Activated T-helper 2 cell treated with anti-CD3 and anti-CD28 coated beads, Interferon-gamma antibody, Interleukin-2, Interleukin-4, amounts not matched to agents 10 μg/mL and 5 μg/mL and 100 μg/mL, durations not matched to agents 14 hours and 24 hours and 36 hours (primary cell): ENCODE data around the gene XPNPEP2. TPM values are rescaled to one million over a fixed set of nuclear protein-coding genes. Genes with fewer than 3 reads are reported as not detected.

ENCODE experiments used
- DNase-seq: peaks from one replicate; pipeline ENCODE4 v3.0.0; 2021; ENCODE audit warnings: low spot score
- H3K27ac Mint-ChIP-seq: one replicate; pipeline ENCODE4 v1.8.0; 2021; ENCODE audit warnings: mixed read lengths
- H3K27me3 Mint-ChIP-seq: one replicate; pipeline ENCODE4 v1.8.0; 2021; ENCODE audit warnings: low read depth, mixed read lengths
- H3K36me3 Mint-ChIP-seq: one replicate; pipeline ENCODE4 v1.8.0; 2021; ENCODE audit warnings: low read depth, mixed read lengths
- H3K4me1 Mint-ChIP-seq: one replicate; pipeline ENCODE4 v1.8.0; 2021; ENCODE audit warnings: low read depth, mixed read lengths
- H3K4me3 Mint-ChIP-seq: one replicate; pipeline ENCODE4 v1.8.0; 2021; ENCODE audit warnings: low read depth, mild to moderate bottlenecking, moderate library complexity, mixed read lengths
- H3K9me3 Mint-ChIP-seq: one replicate; pipeline ENCODE4 v1.8.0; 2021; ENCODE audit warnings: mixed read lengths
- intact Hi-C: fragments of 100-400 bp; cut with micrococcal nuclease; formaldehyde crosslinking; loops from one replicate; pipeline ENCODE4 v1.15.1; 2023
- total RNA-seq: library from RNA; stranded (reverse); gene quantifications from 2 replicates; pipeline ENCODE4 v1.2.3, GENCODE V29; 2022

Gene XPNPEP2
- total RNA-seq: 0.11 and 0.16 TPM in 2 replicates

DNA sequence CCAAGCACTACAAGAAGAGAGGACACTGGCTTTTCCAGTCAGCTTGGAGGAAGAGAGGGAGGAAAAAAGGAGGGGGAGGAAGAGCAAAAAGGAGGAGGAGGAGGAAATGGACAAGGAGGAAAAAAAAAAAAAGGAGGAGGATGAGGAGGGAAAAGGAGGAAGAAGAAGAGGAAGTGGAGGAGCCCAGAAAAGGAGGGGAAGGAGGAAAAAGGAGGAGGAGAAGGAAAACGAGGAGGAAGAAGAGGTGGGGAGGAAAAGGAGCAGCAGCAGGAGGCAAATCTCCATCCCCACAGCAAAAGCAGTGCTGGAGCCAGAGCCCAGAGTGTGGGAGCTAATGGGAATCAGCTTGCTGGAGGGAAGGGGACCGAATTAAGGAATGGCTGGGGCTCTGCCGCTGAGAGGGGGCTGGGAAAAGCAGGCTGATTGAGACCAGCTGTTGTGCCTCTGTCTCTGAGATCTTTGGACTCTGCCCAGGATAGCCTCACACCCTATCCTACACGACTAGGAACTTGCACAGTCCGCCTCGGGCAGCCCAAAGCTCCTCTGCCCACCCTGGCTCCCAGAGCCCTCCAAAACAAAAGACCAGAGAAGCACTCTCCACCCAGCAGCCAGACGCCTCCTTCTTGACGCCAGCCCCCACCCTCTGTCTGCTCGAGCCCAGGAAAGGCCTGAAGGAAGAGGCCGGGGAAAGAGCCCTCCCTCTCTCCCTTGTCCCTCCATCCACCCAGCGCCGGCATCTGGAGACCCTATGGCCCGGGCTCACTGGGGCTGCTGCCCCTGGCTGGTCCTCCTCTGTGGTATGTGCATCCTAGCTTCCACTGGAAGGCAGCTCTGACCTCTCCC lies at the start of gene XPNPEP2:
TSS of gene XPNPEP2 (plus strand) at position 514 of the 843 bp plus-strand sequence. CDS start at position 749, 235 bp downstream.
- intact Hi-C loops: loop anchor here (5.0 kb wide), 1 partner anchor 61 kb away; no protein-coding TSS in a partner anchor
- no peak for DNase-seq
- Mint-ChIP-seq H3K9me3 (no peaks in the 10 kb centered on the region), H3K36me3 (no peaks in the 10 kb centered on the region), H3K27ac (peak within 1 kb of the TSS; percentile 61), H3K4me1 (peaks cover 36% of the 10 kb centered on the region), H3K27me3 (no peaks in the 10 kb centered on the region), H3K4me3 (no peak within 1 kb of the TSS)

DNA sequence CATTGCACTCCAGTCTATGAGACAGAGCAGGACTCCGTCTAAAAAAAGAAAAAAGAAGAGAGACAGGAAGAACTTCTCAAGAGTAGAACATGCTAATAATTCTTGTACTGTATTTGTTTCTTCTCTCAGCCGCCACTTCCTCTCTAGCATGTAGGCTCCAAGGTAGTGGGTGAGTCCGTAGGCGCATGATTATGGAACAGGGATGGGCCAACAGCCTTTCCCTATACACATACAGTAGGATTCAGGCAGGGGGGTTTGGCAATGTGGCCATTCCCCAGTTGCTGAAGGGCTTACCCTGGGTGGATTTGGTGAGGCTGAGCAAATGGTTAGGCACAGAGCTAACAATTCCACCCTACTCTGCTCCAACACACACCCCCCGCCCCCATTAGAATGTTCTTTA lies 49.0 kb upstream of the XPNPEP2 start:
- H3K27ac Mint-ChIP-seq: no peak overlapping the region

DNA sequence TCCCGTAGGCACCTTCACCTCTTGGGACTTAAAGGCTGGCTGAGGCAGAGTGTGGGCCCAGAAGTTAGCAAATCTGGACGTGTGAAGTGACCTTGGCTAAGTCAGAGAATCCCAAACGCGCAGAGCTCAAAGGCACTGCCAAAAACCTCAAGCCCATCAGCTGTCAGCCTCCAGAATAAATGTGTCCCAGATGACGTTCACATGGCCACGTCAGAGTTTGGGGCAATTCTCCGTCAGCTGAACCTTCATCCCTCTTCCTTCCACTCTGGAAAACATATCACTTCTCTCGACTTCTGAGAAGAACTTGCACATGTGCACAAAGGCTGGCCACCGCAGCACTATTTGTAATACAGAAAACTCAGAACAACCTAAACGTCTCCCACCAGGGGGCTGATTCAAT lies 48.3 kb upstream of the XPNPEP2 start:
- intact Hi-C loops: no loop called here
- no peaks in the 10 kb centered on the region for H3K9me3 Mint-ChIP-seq
- H3K4me1 Mint-ChIP-seq: no peaks in the 10 kb centered on the region
- H3K4me3 Mint-ChIP-seq: no peak overlapping the region
- H3K27me3 Mint-ChIP-seq: no peaks in the 10 kb centered on the region
- H3K36me3 Mint-ChIP-seq: no peaks in the 10 kb centered on the region
- no peak for DNase-seq
- no peak overlapping the region for H3K27ac Mint-ChIP-seq

More for the DNA sequence above, 49.0 kb upstream of the XPNPEP2 start:
- no peak overlapping the region for H3K4me3 Mint-ChIP-seq
- no peaks in the 10 kb centered on the region for H3K9me3 Mint-ChIP-seq
- no peaks in the 10 kb centered on the region for H3K4me1 Mint-ChIP-seq
- H3K36me3 Mint-ChIP-seq: no peaks in the 10 kb centered on the region
- no peak for DNase-seq
- no peaks in the 10 kb centered on the region for H3K27me3 Mint-ChIP-seq
- intact Hi-C loops: no loop called here

DNA sequence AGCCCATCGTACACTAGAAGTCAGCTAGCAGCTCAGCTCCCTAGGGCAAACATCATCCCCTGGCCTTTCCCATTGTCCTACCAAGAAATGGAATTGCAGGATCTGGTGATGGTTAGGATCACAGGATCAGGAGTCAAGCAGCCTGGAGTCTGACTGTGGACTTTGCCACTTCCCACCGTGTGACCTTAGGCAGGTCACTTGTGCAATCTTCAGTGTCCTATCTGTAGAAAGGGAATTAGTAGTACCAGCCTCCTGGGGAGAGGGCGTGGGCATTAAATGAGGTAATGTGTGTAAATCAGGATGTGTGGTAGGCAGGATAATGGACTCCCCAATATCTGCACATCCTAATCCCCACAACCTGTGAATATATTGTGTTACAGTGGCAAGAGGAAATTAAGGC lies 45.4 kb upstream of the XPNPEP2 start:
- Mint-ChIP-seq H3K4me1 (no peaks in the 10 kb centered on the region), H3K27ac (no peak overlapping the region), H3K4me3 (no peak overlapping the region), H3K27me3 (no peaks in the 10 kb centered on the region), H3K36me3 (no peaks in the 10 kb centered on the region), H3K9me3 (no peaks in the 10 kb centered on the region)
- DNase-seq: no peak
- intact Hi-C loops: no loop called here

- intact Hi-C loops: no loop called here
- Mint-ChIP-seq H3K4me3 (no peak overlapping the region), H3K9me3 (no peaks in the 10 kb centered on the region), H3K27me3 (peaks cover 1% of the 10 kb centered on the region), H3K36me3 (no peaks in the 10 kb centered on the region), H3K4me1 (no peaks in the 10 kb centered on the region), H3K27ac (no peak overlapping the region)
- no peak for DNase-seq
Observed at GRCh38 chrX:129694805-129695204, 44.0 kb upstream of the XPNPEP2 start.

- intact Hi-C loops: no loop called here
- DNase-seq: no peak
- H3K4me3 Mint-ChIP-seq: no peak overlapping the region
- peaks cover 1% of the 10 kb centered on the region for H3K27me3 Mint-ChIP-seq
- no peaks in the 10 kb centered on the region for H3K9me3 Mint-ChIP-seq
- no peaks in the 10 kb centered on the region for H3K36me3 Mint-ChIP-seq
- H3K4me1 Mint-ChIP-seq: no peaks in the 10 kb centered on the region
- H3K27ac Mint-ChIP-seq: no peak overlapping the region
Observed at GRCh38 chrX:129695535-129695934, 43.2 kb upstream of the XPNPEP2 start.

- H3K4me1 Mint-ChIP-seq: no peaks in the 10 kb centered on the region
- no peak overlapping the region for H3K4me3 Mint-ChIP-seq
- intact Hi-C loops: no loop called here
- H3K27ac Mint-ChIP-seq: no peak overlapping the region
- H3K36me3 Mint-ChIP-seq: no peaks in the 10 kb centered on the region
- peaks cover 1% of the 10 kb centered on the region for H3K27me3 Mint-ChIP-seq
- H3K9me3 Mint-ChIP-seq: no peaks in the 10 kb centered on the region
- DNase-seq: no peak
Observed at GRCh38 chrX:129695937-129696336, 42.8 kb upstream of the XPNPEP2 start.

- H3K9me3 Mint-ChIP-seq: no peaks in the 10 kb centered on the region
- H3K27ac Mint-ChIP-seq: no peak overlapping the region
- peaks cover 1% of the 10 kb centered on the region for H3K27me3 Mint-ChIP-seq
- intact Hi-C loops: no loop called here
- H3K4me3 Mint-ChIP-seq: no peak overlapping the region
- no peaks in the 10 kb centered on the region for H3K36me3 Mint-ChIP-seq
- DNase-seq: no peak
- H3K4me1 Mint-ChIP-seq: no peaks in the 10 kb centered on the region
Observed at GRCh38 chrX:129696463-129697155, 42.2 kb upstream of the XPNPEP2 start.

DNA sequence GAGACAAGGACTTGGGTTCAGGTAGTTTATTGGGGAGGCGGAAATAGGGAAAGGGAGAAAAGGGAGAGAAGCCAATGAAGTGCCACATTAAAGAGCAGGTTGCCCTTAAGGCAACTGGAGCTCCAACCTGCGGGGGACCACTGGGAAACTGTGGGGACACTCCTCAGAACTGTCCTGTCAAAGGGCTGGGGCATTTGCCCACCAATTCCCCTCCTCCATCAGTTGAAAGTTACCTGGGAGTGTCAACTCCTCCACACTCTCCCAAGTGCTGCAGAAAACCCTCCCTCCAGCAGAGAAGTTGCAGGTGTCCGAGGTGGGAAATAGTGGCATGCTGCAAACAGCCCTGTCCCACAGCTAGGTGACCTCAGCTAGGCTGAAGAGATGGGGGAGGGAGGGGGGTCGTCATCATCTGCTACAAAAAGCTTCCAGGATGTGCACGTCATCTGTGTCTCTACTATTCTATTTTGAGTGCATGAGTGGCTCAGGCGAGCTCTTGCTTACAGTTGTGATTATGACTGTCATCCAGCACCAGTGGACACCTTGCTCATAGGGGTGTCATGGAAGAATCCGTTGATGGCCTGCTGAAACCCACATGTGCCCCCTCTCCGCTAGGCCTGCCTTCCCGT lies 41.5 kb upstream of the XPNPEP2 start:
- no peak overlapping the region for H3K4me3 Mint-ChIP-seq
- no peak for DNase-seq
- peaks cover 1% of the 10 kb centered on the region for H3K27me3 Mint-ChIP-seq
- no peak overlapping the region for H3K27ac Mint-ChIP-seq
- no peaks in the 10 kb centered on the region for H3K36me3 Mint-ChIP-seq
- H3K4me1 Mint-ChIP-seq: no peaks in the 10 kb centered on the region
- intact Hi-C loops: no loop called here
- no peaks in the 10 kb centered on the region for H3K9me3 Mint-ChIP-seq

GRCh38 chrX:129698150-129698549 lies 40.6 kb upstream of the XPNPEP2 start:
- Mint-ChIP-seq H3K9me3 (no peaks in the 10 kb centered on the region), H3K36me3 (no peaks in the 10 kb centered on the region)
- intact Hi-C loops: no loop called here

GRCh38 chrX:129700536-129700935 lies 38.2 kb upstream of the XPNPEP2 start:
- Mint-ChIP-seq H3K4me1 (no peaks in the 10 kb centered on the region), H3K9me3 (no peaks in the 10 kb centered on the region), H3K27ac (no peak overlapping the region), H3K36me3 (no peaks in the 10 kb centered on the region), H3K4me3 (no peak overlapping the region), H3K27me3 (peaks cover 1% of the 10 kb centered on the region)
- intact Hi-C loops: no loop called here
- no peak for DNase-seq

More at GRCh38 chrX:129698150-129698549, 40.6 kb upstream of the XPNPEP2 start:
- no peak overlapping the region for H3K27ac Mint-ChIP-seq
- DNase-seq: no peak
- H3K4me3 Mint-ChIP-seq: no peak overlapping the region
- no peaks in the 10 kb centered on the region for H3K4me1 Mint-ChIP-seq
- peaks cover 1% of the 10 kb centered on the region for H3K27me3 Mint-ChIP-seq

- intact Hi-C loops: no loop called here
- no peaks in the 10 kb centered on the region for H3K36me3 Mint-ChIP-seq
- no peaks in the 10 kb centered on the region for H3K4me1 Mint-ChIP-seq
Observed at GRCh38 chrX:129701624-129702069, 37.1 kb upstream of the XPNPEP2 start.

GRCh38 chrX:129704491-129704890 lies 34.3 kb upstream of the XPNPEP2 start:
- Mint-ChIP-seq H3K27me3 (peaks cover 1% of the 10 kb centered on the region), H3K4me1 (no peaks in the 10 kb centered on the region), H3K4me3 (no peak overlapping the region), H3K36me3 (no peaks in the 10 kb centered on the region), H3K27ac (no peak overlapping the region), H3K9me3 (no peaks in the 10 kb centered on the region)
- intact Hi-C loops: no loop called here
- no peak for DNase-seq

More at GRCh38 chrX:129701624-129702069, 37.1 kb upstream of the XPNPEP2 start:
- Mint-ChIP-seq H3K27me3 (peaks cover 1% of the 10 kb centered on the region), H3K4me3 (no peak overlapping the region), H3K9me3 (no peaks in the 10 kb centered on the region), H3K27ac (no peak overlapping the region)
- DNase-seq: no peak
